Smooth muscle cell of the pulmonary artery (primary cell): Measurements from ENCODE around the gene KDM7A. TPM values are rescaled to one million over a fixed set of nuclear protein-coding genes. Genes with fewer than 3 reads are reported as not detected.

Experiments used
- total RNA-seq: library from RNA; depleted of rRNA; stranded (reverse); fragments of >200 nt; gene quantifications from 2 replicates; pipeline ENCODE4 v1.2.3, GENCODE V29; 2014

The KDM7A gene, protein sequence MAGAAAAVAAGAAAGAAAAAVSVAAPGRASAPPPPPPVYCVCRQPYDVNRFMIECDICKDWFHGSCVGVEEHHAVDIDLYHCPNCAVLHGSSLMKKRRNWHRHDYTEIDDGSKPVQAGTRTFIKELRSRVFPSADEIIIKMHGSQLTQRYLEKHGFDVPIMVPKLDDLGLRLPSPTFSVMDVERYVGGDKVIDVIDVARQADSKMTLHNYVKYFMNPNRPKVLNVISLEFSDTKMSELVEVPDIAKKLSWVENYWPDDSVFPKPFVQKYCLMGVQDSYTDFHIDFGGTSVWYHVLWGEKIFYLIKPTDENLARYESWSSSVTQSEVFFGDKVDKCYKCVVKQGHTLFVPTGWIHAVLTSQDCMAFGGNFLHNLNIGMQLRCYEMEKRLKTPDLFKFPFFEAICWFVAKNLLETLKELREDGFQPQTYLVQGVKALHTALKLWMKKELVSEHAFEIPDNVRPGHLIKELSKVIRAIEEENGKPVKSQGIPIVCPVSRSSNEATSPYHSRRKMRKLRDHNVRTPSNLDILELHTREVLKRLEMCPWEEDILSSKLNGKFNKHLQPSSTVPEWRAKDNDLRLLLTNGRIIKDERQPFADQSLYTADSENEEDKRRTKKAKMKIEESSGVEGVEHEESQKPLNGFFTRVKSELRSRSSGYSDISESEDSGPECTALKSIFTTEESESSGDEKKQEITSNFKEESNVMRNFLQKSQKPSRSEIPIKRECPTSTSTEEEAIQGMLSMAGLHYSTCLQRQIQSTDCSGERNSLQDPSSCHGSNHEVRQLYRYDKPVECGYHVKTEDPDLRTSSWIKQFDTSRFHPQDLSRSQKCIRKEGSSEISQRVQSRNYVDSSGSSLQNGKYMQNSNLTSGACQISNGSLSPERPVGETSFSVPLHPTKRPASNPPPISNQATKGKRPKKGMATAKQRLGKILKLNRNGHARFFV
- total RNA-seq = 5.0 and 6.5 TPM in 2 replicates

DNA sequence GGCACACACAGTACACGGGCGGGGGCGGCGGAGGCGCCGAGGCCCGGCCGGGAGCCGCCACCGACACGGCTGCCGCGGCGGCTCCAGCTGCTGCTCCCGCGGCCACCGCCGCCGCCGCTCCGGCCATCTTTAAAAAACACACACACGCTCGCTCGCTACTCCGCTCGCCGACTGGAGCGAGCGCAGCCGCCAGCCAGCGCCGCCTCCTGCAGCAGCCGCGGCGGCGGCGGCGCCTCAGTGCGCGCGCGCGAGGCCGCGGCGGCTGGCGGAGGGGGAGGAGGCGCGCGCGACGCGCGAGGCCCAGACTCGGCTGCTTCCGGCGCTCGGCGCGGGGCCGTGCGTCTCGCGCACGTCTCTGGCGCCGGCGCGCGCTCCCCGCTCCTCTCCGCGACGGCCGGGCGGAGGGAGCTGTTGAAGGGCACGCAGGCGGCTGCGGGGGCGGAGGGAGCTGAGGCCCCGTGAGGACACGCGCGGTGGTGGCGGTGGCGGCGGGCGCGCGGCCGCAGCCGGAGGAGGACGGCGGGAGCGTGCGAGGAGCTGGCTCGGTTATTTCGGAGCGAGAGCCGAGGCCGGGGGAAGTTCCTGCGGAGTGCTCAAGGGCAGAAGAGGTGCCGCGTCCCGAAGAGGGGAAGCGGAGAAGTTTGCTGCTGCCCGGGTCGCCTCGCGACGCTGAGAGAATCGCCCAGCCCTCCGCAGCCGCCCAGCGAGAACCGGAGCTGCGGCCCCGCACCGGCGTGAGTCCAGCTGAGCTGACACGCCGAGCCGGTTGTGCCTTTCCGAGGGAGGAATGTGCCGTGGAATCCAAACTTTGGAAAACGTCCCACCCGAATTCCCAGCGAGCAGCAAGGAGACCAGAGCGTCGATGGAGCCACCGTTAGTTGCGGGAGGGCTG lies at the start of gene KDM7A:
Gene KDM7A, minus strand, starts transcription at position 173 of the 892 bp plus-strand sequence. Its CDS starts 46 bp downstream, at position 127.

DNA sequence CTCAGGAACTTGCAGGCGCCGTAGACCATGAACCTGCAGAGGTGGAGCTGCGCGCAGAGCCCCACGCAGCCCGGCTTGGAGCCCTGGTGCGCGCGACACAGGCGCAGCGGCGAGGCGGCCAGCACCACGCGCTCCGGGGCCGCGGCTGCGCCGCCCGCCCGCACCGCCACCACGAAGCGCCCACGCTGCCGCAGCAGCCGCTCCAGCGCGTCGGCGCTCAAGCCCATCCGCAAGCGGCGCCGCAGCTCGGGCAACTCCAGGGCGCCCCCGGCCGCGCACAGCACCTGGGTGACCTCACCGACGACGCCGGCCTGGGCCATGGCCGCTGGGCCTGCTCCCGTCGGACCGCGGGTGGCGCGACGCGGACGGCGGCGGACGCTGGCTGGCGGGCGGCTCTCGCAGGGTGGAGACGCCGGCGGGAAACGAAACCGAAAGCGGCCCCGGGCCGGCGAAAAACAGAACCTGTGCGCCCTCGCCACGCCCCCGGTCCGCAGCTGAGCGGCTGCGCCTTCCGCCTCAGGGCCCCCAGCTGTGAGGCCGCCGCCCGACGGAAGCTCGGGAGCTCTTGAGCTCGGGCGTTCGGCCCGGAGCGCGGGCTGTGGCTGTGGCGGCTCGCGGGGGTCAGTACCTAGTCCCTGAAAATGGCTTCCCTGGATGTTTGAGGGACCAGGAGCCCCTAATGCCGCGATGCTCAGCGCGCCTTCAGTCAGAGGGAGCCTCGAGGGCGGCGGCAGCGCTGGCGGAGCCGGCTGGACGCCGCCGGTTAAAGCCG lies 114.1 kb downstream of the KDM7A start, which contains the start of gene PARP12:
Gene PARP12, minus strand, starts transcription at position 424 of the 772 bp plus-strand sequence. Its CDS starts 104 bp downstream, at position 320.

Other genes with a start within 250 kb of the KDM7A start
- gene PARP12, start 114.0 kb downstream of the KDM7A start, total RNA-seq = 18.6 and 19.4 TPM in 2 replicates
- 48.8 and 68.7 TPM in 2 replicates for gene SLC37A3, start 221.5 kb upstream of the KDM7A start, total RNA-seq
- not detected in 2 replicates for gene RAB19, start 227.1 kb upstream of the KDM7A start, total RNA-seq